ENCODE measurements around the gene GOLGA7B.

The GOLGA7B gene

GRCh38 chr10:97903128-97904017, 53.7 kb downstream of the GOLGA7B start:
- no peak for TF ChIP-seq CTCF (IDR thresholded peaks at IDR 0.05)
- Mint-ChIP-seq H3K4me3 (no peak overlapping the region), H3K27me3 (ENCODE audit: low read depth, poor library complexity) (peaks cover 18% of the 10 kb centered on the region), H3K27ac (no peak overlapping the region), H3K9me3 (no peaks in the 10 kb centered on the region), H3K4me1 (peaks cover 18% of the 10 kb centered on the region), H3K36me3 (ENCODE audit: low read depth) (no peaks in the 10 kb centered on the region)
- no peak for DNase-seq

GRCh38 chr10:97904018-97904381, 54.4 kb downstream of the GOLGA7B start:
- no peak overlapping the region for H3K4me3 Mint-ChIP-seq
- DNase-seq = no peak
- peaks cover 18% of the 10 kb centered on the region for H3K4me1 Mint-ChIP-seq
- no peak overlapping the region for H3K27ac Mint-ChIP-seq
- H3K9me3 Mint-ChIP-seq = no peaks in the 10 kb centered on the region
- TF ChIP-seq CTCF (IDR thresholded peaks at IDR 0.05) = no peak
- H3K27me3 Mint-ChIP-seq (ENCODE audit: low read depth, poor library complexity) = peaks cover 19% of the 10 kb centered on the region
- H3K36me3 Mint-ChIP-seq (ENCODE audit: low read depth) = no peaks in the 10 kb centered on the region

- Mint-ChIP-seq H3K27me3 (ENCODE audit: low read depth, poor library complexity) (peaks cover 25% of the 10 kb centered on the region), H3K9me3 (no peaks in the 10 kb centered on the region), H3K4me3 (no peak overlapping the region), H3K36me3 (ENCODE audit: low read depth) (no peaks in the 10 kb centered on the region), H3K27ac (no peak overlapping the region), H3K4me1 (peaks cover 18% of the 10 kb centered on the region)
- TF ChIP-seq CTCF (IDR thresholded peaks at IDR 0.05) = no peak
- DNase-seq = no peak
These were observed 54.9 kb downstream of the GOLGA7B start for GRCh38 chr10:97904576-97904975.

GRCh38 chr10:97905276-97905675, 55.6 kb downstream of the GOLGA7B start:
- Mint-ChIP-seq H3K36me3 (ENCODE audit: low read depth) (no peaks in the 10 kb centered on the region), H3K27ac (peak overlapping the region; percentile 11), H3K4me3 (no peak overlapping the region), H3K4me1 (peaks cover 18% of the 10 kb centered on the region), H3K27me3 (ENCODE audit: low read depth, poor library complexity) (peaks cover 31% of the 10 kb centered on the region), H3K9me3 (no peaks in the 10 kb centered on the region)
- no peak for DNase-seq
- no peak for TF ChIP-seq CTCF (IDR thresholded peaks at IDR 0.05)

- no peak overlapping the region for H3K27ac Mint-ChIP-seq
- no peak for TF ChIP-seq CTCF (IDR thresholded peaks at IDR 0.05)
- H3K4me3 Mint-ChIP-seq = no peak overlapping the region
- H3K27me3 Mint-ChIP-seq (ENCODE audit: low read depth, poor library complexity) = peaks cover 40% of the 10 kb centered on the region
- no peaks in the 10 kb centered on the region for H3K36me3 Mint-ChIP-seq (ENCODE audit: low read depth)
- no peaks in the 10 kb centered on the region for H3K9me3 Mint-ChIP-seq
- no peak for DNase-seq
- H3K4me1 Mint-ChIP-seq = peaks cover 13% of the 10 kb centered on the region
These were observed 57.6 kb downstream of the GOLGA7B start for GRCh38 chr10:97907211-97907610.

GRCh38 chr10:97907830-97908229, 58.2 kb downstream of the GOLGA7B start:
- H3K9me3 Mint-ChIP-seq = no peaks in the 10 kb centered on the region
- no peak overlapping the region for H3K27ac Mint-ChIP-seq
- DNase-seq = no peak
- no peaks in the 10 kb centered on the region for H3K36me3 Mint-ChIP-seq (ENCODE audit: low read depth)
- H3K27me3 Mint-ChIP-seq (ENCODE audit: low read depth, poor library complexity) = peaks cover 43% of the 10 kb centered on the region
- no peak overlapping the region for H3K4me3 Mint-ChIP-seq
- no peak for TF ChIP-seq CTCF (IDR thresholded peaks at IDR 0.05)
- peaks cover 13% of the 10 kb centered on the region for H3K4me1 Mint-ChIP-seq

All from nephron progenitor cell (in vitro differentiated cells).